ENCODE results near the gene GPR171. TPM values are rescaled to one million over a fixed set of nuclear protein-coding genes. Genes with fewer than 3 reads are reported as not detected.

GPR171 gene
- total RNA-seq, 1 experiment from 2014 or later = 0.17 TPM

- TF ChIP-seq AFF4 (CRISPR knock-in tag; IDR thresholded peaks at IDR 0.05; ENCODE audit: borderline replicate concordance) = no peak
- no peak for TF ChIP-seq TP53 (CRISPR knock-in tag; IDR thresholded peaks at IDR 0.05)
- no peak for TF ChIP-seq ZNF425 (CRISPR knock-in tag; conservative IDR thresholded peaks at IDR 0.05)
- TF ChIP-seq AR (CRISPR knock-in tag; IDR thresholded peaks at IDR 0.05) = no peak
- no peak for TF ChIP-seq E2F5 (CRISPR knock-in tag; IDR thresholded peaks at IDR 0.05)
- TF ChIP-seq NFE2L1 (CRISPR knock-in tag; IDR thresholded peaks at IDR 0.05) = no peak
- TF ChIP-seq CBFB (CRISPR knock-in tag; IDR thresholded peaks at IDR 0.05; ENCODE audit: low read depth) = no peak
- TF ChIP-seq NR3C1 (CRISPR knock-in tag; conservative IDR thresholded peaks at IDR 0.05; ENCODE audit: low read depth) = no peak
- no peak for TF ChIP-seq CTCF (IDR thresholded peaks at IDR 0.05)
- no peak for TF ChIP-seq USF1 (CRISPR knock-in tag; IDR thresholded peaks at IDR 0.05)
These were observed 33.7 kb upstream of the GPR171 start (continued) for GRCh38 chr3:151236736-151237135.

- peaks cover 24% of the 10 kb centered on the region for H3K4me1 Mint-ChIP-seq
- peaks cover 14% of the 10 kb centered on the region for H3K36me3 Mint-ChIP-seq
- CTCF ChIA-PET = no interaction called here
- peaks cover 9% of the 10 kb centered on the region for H3K9me3 Mint-ChIP-seq
- TF ChIP-seq MLX (CRISPR knock-in tag; IDR thresholded peaks at IDR 0.05) = no peak
- ATAC-seq (no peak), DNase-seq (ENCODE audit: low spot score) (no peak)
- H3K27me3 Mint-ChIP-seq (ENCODE audit: low read depth) = no peaks in the 10 kb centered on the region
- H3K4me3 Mint-ChIP-seq = no peak overlapping the region
- POLR2A ChIA-PET = no interaction called here
- no peak overlapping the region for H3K27ac Mint-ChIP-seq
These were observed 33.3 kb upstream of the GPR171 start for GRCh38 chr3:151236316-151236715.
